Suprapubic skin (tissue), 4 donors: ENCODE data around the gene PHF21A.

Source experiments
- CTCF ChIP-seq, 2 donors: fragments of 200-600 bp in 1 of 2; fragments of 450-650 bp in 1 of 2; sonication (generic) in 1 of 2; IDR thresholded peaks; one replicate each; pipeline ENCODE4 v1.5.1; 2016 to 2019; ENCODE audit warnings: antibody characterized with exemption in 2 of 2, mild to moderate bottlenecking in 1 of 2, moderate library complexity in 1 of 2
- EP300 ChIP-seq: sonication (generic); formaldehyde crosslinking; IDR thresholded peaks from one replicate; pipeline ENCODE4 v1.6.1; 2017; ENCODE audit warnings: antibody characterized with exemption
- POLR2A ChIP-seq, 2 donors: fragments of 450-650 bp; IDR thresholded peaks; one replicate each; pipeline ENCODE4 v1.6.1; 2017; ENCODE audit warnings: antibody characterized with exemption in 2 of 2, mild to moderate bottlenecking in 2 of 2, moderate library complexity in 2 of 2
- POLR2AphosphoS5 ChIP-seq, 3 donors: sonication (generic); formaldehyde crosslinking; IDR thresholded peaks; one replicate each; pipeline ENCODE4 v1.6.1; 2017; ENCODE audit warnings: antibody characterized with exemption in 3 of 3

DNA sequence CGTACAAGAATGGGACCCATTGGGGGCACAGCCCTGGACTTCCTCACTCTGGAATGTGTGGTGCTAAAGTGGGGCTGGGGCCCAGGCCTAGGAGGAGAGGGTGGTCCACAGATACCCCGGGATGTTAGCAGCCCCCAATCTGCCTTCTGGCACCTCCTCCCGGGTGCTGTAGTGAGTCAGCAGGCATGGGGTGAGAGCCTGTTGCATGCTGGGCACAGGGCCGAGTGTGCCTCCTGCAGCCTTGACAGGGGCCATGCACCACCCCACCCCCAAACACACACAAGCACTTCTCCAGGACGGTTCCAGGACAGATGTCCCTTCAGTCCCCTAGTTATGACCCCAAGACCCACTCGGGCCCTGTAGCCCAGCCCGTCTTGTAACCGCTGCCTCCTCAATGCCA, 23.5 kb upstream of the PHF21A start:
- no peak for TF ChIP-seq CTCF (IDR thresholded peaks at IDR 0.05)
- no peak for TF ChIP-seq POLR2A (IDR thresholded peaks at IDR 0.05)
- no peak for TF ChIP-seq EP300
- no peak for TF ChIP-seq POLR2AphosphoS5 (IDR thresholded peaks at IDR 0.05)
